Type B pancreatic cell (in vitro differentiated cells): ENCODE measurements around the gene SYT5. TPM values are rescaled to one million over a fixed set of nuclear protein-coding genes. Genes with fewer than 3 reads are reported as not detected.
"Not testable (repeated sequence)": the region's sequence is repeated elsewhere in the genome, so short reads cannot be mapped to it uniquely, and the experiment has no call there.

Source experiments
- DNase-seq: peaks from one replicate; pipeline ENCODE4 v3.0.0; 2021; ENCODE audit warnings: mixed read lengths; ENCODE audit not compliant: unreplicated experiment; ENCODE audit errors: extremely low spot score
- H3K27ac Mint-ChIP-seq: 2 replicates; pipeline ENCODE4 v1.8.0; 2021; ENCODE audit warnings: mild to moderate bottlenecking, mixed read lengths
- H3K27me3 Mint-ChIP-seq: 2 replicates; pipeline ENCODE4 v1.8.0; 2021; ENCODE audit warnings: mixed read lengths
- H3K36me3 Mint-ChIP-seq: 2 replicates; pipeline ENCODE4 v1.8.0; 2021; ENCODE audit warnings: mixed read lengths
- H3K4me1 Mint-ChIP-seq: one replicate; pipeline ENCODE4 v1.8.0; 2021; ENCODE audit warnings: mixed read lengths; ENCODE audit not compliant: unreplicated experiment
- H3K4me3 Mint-ChIP-seq: 2 replicates; pipeline ENCODE4 v1.8.0; 2021; ENCODE audit warnings: mild to moderate bottlenecking, mixed read lengths
- H3K9me3 Mint-ChIP-seq: 2 replicates; pipeline ENCODE4 v1.8.0; 2021; ENCODE audit warnings: mixed read lengths
- CTCF ChIP-seq: fragments of 200-600 bp; sonication (generic); conservative IDR thresholded peaks from 2 replicates; pipeline ENCODE4 v1.5.0; 2021; ENCODE audit warnings: antibody characterized with exemption, mild to moderate bottlenecking
- total RNA-seq: library from RNA; stranded (reverse); gene quantifications from 2 replicates; pipeline ENCODE4 v1.2.1, GENCODE V29; 2021; ENCODE audit warnings: low replicate concordance

SYT5 gene
- total RNA-seq, 1 donor from 2014 or later: 5.0 TPM

DNA sequence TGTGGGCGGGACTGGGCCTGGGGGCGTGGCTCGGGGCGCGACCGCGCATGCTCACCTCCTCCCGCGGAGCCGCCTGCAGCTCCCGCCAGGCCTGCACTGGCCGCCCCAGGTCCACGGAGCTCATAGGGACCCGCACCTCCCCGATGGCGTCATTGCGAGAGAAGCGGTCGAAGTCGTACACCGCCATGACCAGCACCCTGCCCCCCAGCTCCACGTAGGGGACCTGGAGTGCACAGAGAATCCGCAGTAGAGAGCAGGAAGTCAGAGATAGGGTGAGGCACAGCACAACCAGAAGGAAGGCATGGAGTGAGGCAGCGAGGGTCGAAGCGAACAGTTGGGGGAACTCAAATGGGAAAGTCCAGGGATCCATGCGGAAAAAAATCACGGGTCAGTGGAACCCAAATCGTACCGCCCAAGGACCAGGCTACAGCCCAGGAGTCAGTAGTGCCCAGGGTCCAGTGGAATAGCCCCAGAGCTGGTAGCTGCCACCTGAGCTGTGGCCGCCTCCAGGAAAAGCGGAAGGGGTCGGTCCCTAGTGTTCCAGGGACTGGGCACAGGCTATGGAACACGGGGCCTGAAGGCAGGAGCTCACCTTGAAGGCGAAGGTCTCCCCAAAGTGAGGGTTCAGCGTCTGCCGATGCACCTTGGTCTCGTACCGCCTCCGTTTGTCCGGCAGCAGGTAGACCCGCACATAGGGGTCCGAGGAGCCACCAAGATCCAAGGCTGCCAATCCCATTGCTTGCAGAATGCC lies 4.8 kb downstream of the SYT5 start:
- Mint-ChIP-seq H3K36me3 (no peaks in the 10 kb centered on the region), H3K27ac (no peak overlapping the region), H3K27me3 (peaks cover 93% of the 10 kb centered on the region), H3K9me3 (no peaks in the 10 kb centered on the region), H3K4me3 (no peak overlapping the region), H3K4me1 (no peaks in the 10 kb centered on the region)
- no peak for TF ChIP-seq CTCF
- no peak for DNase-seq

DNA sequence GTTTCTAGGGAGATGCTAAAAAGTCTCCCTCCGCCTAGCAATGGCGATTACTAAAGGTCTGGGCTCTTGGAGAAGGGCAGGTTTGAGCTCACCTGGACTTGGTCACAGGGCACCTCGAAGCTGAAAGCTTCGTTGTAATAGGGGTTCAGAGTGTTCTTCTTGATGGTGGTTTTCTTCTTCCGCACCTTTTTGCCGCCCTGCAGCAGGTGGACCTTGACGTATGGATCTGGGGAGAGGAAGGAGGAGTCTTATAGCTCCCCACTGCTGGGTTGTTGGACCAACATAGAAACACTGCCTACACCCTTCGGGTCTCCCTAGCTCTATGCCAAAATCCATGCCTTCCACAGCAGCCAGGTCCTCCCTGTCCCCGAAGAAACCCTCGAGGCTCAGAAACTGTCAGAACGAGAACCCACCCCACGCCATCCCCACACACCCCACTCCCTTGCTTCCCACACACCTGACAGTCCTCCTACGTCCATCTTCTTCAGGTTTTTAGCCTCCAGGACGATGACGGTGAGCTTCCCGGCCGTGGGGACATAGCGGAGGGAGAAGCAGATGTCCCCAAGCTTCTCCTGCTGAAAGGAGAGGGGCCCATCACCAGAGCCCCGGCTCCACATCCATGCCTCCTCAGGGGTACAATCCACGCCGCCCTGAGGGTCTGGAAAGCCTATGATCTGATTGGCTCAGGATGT lies 5.5 kb downstream of the SYT5 start:
- TF ChIP-seq CTCF: no peak
- peaks cover 92% of the 10 kb centered on the region for H3K27me3 Mint-ChIP-seq
- no peaks in the 10 kb centered on the region for H3K36me3 Mint-ChIP-seq
- no peak for DNase-seq
- no peaks in the 10 kb centered on the region for H3K9me3 Mint-ChIP-seq
- no peak overlapping the region for H3K4me3 Mint-ChIP-seq
- no peak overlapping the region for H3K27ac Mint-ChIP-seq
- H3K4me1 Mint-ChIP-seq: no peaks in the 10 kb centered on the region

GRCh38 chr19:55173714-55174409 lies 6.2 kb downstream of the SYT5 start:
- Mint-ChIP-seq H3K4me1 (no peaks in the 10 kb centered on the region), H3K9me3 (no peaks in the 10 kb centered on the region), H3K36me3 (no peaks in the 10 kb centered on the region), H3K4me3 (peak overlapping the region; percentile 57), H3K27me3 (peaks cover 93% of the 10 kb centered on the region), H3K27ac (no peak overlapping the region)
- DNase-seq: no peak
- TF ChIP-seq CTCF: no peak

DNA sequence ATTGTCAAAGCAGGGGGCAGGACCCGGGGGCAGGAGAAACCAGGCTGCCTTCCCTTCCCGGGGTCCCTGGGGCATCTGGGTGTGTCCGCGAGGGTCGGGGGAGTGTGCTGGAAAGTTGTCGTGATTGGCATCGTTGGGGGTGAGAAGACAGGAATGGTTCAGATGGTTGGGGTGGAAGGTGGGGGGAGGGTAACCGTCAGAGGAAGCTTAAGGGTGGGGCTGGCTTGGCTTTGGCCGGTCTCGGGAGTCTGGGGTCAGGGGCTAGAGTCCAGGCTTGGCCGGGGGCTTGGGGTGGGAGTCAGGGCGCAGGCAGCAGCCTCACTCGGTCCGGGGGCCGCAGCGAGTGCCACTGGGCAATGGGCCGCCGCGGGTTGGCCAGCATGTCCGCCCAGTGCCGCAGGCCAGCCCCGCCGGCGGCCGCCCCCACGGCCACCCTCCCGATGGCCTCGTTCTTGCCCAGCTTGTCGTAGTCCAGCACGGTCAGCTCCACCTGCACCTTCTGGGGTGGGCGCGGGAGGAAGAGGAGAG lies 6.8 kb downstream of the SYT5 start:
- no peak for DNase-seq
- H3K9me3 Mint-ChIP-seq: no peaks in the 10 kb centered on the region
- peaks cover 88% of the 10 kb centered on the region for H3K27me3 Mint-ChIP-seq
- no peak for TF ChIP-seq CTCF
- H3K4me3 Mint-ChIP-seq: peak overlapping the region; percentile 68
- no peaks in the 10 kb centered on the region for H3K36me3 Mint-ChIP-seq
- no peaks in the 10 kb centered on the region for H3K4me1 Mint-ChIP-seq
- no peak overlapping the region for H3K27ac Mint-ChIP-seq

DNA sequence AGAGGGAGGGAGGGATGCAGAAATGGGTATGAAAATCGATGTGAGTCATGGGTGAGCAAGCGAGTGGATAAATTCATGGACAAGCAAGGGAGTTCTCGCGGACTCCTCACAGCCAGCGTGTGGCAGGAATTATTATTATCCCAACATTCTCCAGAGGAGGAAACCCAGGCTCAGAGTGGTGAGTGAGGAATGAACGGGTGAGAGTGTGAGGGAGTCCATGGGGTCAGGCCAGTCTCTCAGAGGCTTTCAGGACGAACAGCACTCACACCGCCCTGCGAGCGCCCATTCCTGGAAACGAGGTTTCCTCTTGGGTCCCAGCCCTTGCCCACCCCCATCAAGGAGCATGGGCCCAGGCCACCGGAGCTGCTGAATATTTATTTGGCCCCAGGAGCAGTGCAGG lies 7.3 kb downstream of the SYT5 start:
- no peak for TF ChIP-seq CTCF
- Mint-ChIP-seq H3K4me3 (peak overlapping the region; percentile 68), H3K36me3 (no peaks in the 10 kb centered on the region), H3K9me3 (no peaks in the 10 kb centered on the region), H3K27me3 (peaks cover 82% of the 10 kb centered on the region), H3K4me1 (no peaks in the 10 kb centered on the region), H3K27ac (peak overlapping the region; percentile 21)
- no peak for DNase-seq

DNA sequence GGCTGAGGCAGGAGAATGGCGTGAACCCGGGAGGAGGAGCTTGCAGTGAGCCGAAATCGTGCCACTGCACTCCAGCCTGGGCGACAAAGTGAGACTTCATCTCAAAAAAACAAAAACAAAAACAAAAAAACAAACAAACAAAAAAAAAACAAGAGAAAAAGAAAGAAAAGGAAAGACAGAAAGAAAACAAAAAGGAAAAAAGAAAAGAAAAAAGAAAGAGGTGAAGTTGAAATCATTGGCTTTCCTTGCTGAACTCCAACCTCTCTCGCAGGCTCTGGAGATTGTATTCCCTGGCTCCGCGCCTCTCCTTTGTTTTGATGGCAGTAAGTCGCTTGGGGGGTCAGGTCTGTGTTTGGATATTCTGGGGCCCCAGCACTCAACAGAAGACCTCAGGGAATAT lies 7.8 kb downstream of the SYT5 start:
- not testable (repeated sequence) for H3K9me3 Mint-ChIP-seq, H3K36me3 Mint-ChIP-seq, DNase-seq, H3K4me1 Mint-ChIP-seq
- H3K27me3 Mint-ChIP-seq: peaks cover 78% of the 10 kb centered on the region
- H3K4me3 Mint-ChIP-seq: peak overlapping the region; percentile 68
- H3K27ac Mint-ChIP-seq: peak overlapping the region; percentile 21
